ENCODE data around the gene SLC12A6. TPM values are rescaled to one million over a fixed set of nuclear protein-coding genes. Genes with fewer than 3 reads are reported as not detected.
"Not testable (repeated sequence)": the region's sequence is repeated elsewhere in the genome, so short reads cannot be mapped to it uniquely, and the experiment has no call there.

The SLC12A6 gene
- total RNA-seq, 1 donor from 2014 or later = 20.0 TPM

- H3K4me1 Mint-ChIP-seq (ENCODE audit: low read depth) = peaks cover 22% of the 10 kb centered on the region
- DNase-seq (ENCODE audit: low spot score); H3K4me3 Mint-ChIP-seq (ENCODE audit: unreplicated experiment); H3K36me3 Mint-ChIP-seq (ENCODE audit: low read depth); H3K9me3 Mint-ChIP-seq (ENCODE audit: low read depth); H3K27me3 Mint-ChIP-seq (ENCODE audit: low read depth); H3K27ac Mint-ChIP-seq (ENCODE audit: unreplicated experiment): not testable (repeated sequence)
- peak; percentile 17 for TF ChIP-seq CTCF (IDR thresholded peaks at IDR 0.05)
Observed at GRCh38 chr15:34193272-34193671, 144.3 kb downstream of the SLC12A6 start.

GRCh38 chr15:34188711-34189110 is 148.9 kb downstream of the SLC12A6 start:
- Mint-ChIP-seq H3K27me3 (ENCODE audit: low read depth) (no peaks in the 10 kb centered on the region), H3K27ac (ENCODE audit: unreplicated experiment) (peak overlapping the region; percentile 72), H3K36me3 (ENCODE audit: low read depth) (peaks cover 1% of the 10 kb centered on the region), H3K4me1 (ENCODE audit: low read depth) (peaks cover 29% of the 10 kb centered on the region), H3K9me3 (ENCODE audit: low read depth) (no peaks in the 10 kb centered on the region), H3K4me3 (ENCODE audit: unreplicated experiment) (no peak overlapping the region)
- DNase-seq (ENCODE audit: low spot score) = no peak
- TF ChIP-seq CTCF (IDR thresholded peaks at IDR 0.05) = no peak

GRCh38 chr15:34185666-34186065 is 151.9 kb downstream of the SLC12A6 start:
- H3K9me3 Mint-ChIP-seq (ENCODE audit: low read depth) = no peaks in the 10 kb centered on the region
- TF ChIP-seq CTCF (IDR thresholded peaks at IDR 0.05) = no peak
- DNase-seq (ENCODE audit: low spot score) = no peak
- H3K27ac Mint-ChIP-seq (ENCODE audit: unreplicated experiment) = no peak overlapping the region
- peaks cover 1% of the 10 kb centered on the region for H3K36me3 Mint-ChIP-seq (ENCODE audit: low read depth)
- H3K4me1 Mint-ChIP-seq (ENCODE audit: low read depth) = peaks cover 37% of the 10 kb centered on the region
- no peaks in the 10 kb centered on the region for H3K27me3 Mint-ChIP-seq (ENCODE audit: low read depth)
- H3K4me3 Mint-ChIP-seq (ENCODE audit: unreplicated experiment) = no peak overlapping the region

- Mint-ChIP-seq H3K36me3 (ENCODE audit: low read depth) (peaks cover 3% of the 10 kb centered on the region), H3K4me3 (ENCODE audit: unreplicated experiment) (no peak overlapping the region), H3K9me3 (ENCODE audit: low read depth) (no peaks in the 10 kb centered on the region), H3K27ac (ENCODE audit: unreplicated experiment) (no peak overlapping the region), H3K4me1 (ENCODE audit: low read depth) (peaks cover 17% of the 10 kb centered on the region), H3K27me3 (ENCODE audit: low read depth) (no peaks in the 10 kb centered on the region)
- no peak for DNase-seq (ENCODE audit: low spot score)
- no peak for TF ChIP-seq CTCF (IDR thresholded peaks at IDR 0.05)
Observed at GRCh38 chr15:34182942-34183341, 154.6 kb downstream of the SLC12A6 start.

Small RNA genes lying within 50 kb of the gene (microRNA-seq; reads per million reads assigned to microRNA genes)
- not detected for gene MIR1233-1 (ENCODE audit: borderline number of aligned reads)

Other genes with a start within 250 kb of the SLC12A6 start
- gene EMC7, start 235.9 kb downstream of the SLC12A6 start, total RNA-seq = 88.6 to 106 TPM (median 98.7 TPM) in 3 replicates
- 1.6 to 1.8 TPM (median 1.6 TPM) in 3 replicates for gene PGBD4, start 235.7 kb downstream of the SLC12A6 start, total RNA-seq
- 35.8 to 47.4 TPM (median 42.0 TPM) in 3 replicates for gene KATNBL1, start 127.7 kb downstream of the SLC12A6 start, total RNA-seq
- gene EMC4, start 112.8 kb downstream of the SLC12A6 start, total RNA-seq = 85.8 to 107 TPM (median 90.7 TPM) in 3 replicates
- 152 to 166 TPM (median 158 TPM) in 3 replicates for gene NOP10, start 5.4 kb upstream of the SLC12A6 start, total RNA-seq
- not detected in 3 replicates for gene NUTM1, start 5.5 kb upstream of the SLC12A6 start, total RNA-seq
- gene LPCAT4, start 29.4 kb upstream of the SLC12A6 start, total RNA-seq = 30.4 to 36.1 TPM (median 32.1 TPM) in 3 replicates
- gene GOLGA8A, start 100.0 kb upstream of the SLC12A6 start, total RNA-seq = 106 to 116 TPM (median 106 TPM) in 3 replicates
- 42.8 to 55.3 TPM (median 52.6 TPM) in 3 replicates for gene GOLGA8B, start 245.9 kb upstream of the SLC12A6 start, total RNA-seq

Data from chondrocyte (in vitro differentiated cells).